Subcutaneous adipose tissue (tissue), 4 donors: ENCODE data around the gene CMTM8. TPM values are rescaled to one million over a fixed set of nuclear protein-coding genes. Genes with fewer than 3 reads are reported as not detected.

Experiments used
- CTCF ChIP-seq: fragments of 450-650 bp; IDR thresholded peaks from one replicate; pipeline ENCODE4 v1.5.1; 2016; ENCODE audit warnings: low read depth, mild to moderate bottlenecking, control low read depth, antibody characterized with exemption, moderate library complexity
- total RNA-seq, 4 donors: library from RNA; depleted of rRNA; stranded (reverse); fragments of >200 nt; gene quantifications; one replicate each; pipeline ENCODE4 v1.1.0, GENCODE V29; 2016

CMTM8 gene
- total RNA-seq, 4 donors from 2014 or later: 1.9 to 10.5 (median 4.8) TPM

GRCh38 chr3:32302601-32303398 lies 64.3 kb downstream of the CMTM8 start:
- no peak for TF ChIP-seq CTCF

GRCh38 chr3:32303399-32303747 lies 64.9 kb downstream of the CMTM8 start:
- no peak for TF ChIP-seq CTCF

GRCh38 chr3:32303977-32304881 lies 65.7 kb downstream of the CMTM8 start:
- TF ChIP-seq CTCF: no peak

GRCh38 chr3:32305361-32305876 lies 66.9 kb downstream of the CMTM8 start:
- no peak for TF ChIP-seq CTCF

- TF ChIP-seq CTCF: no peak
Observed at GRCh38 chr3:32306072-32306471, 67.6 kb downstream of the CMTM8 start.

- TF ChIP-seq CTCF: no peak
Observed at GRCh38 chr3:32307591-32307990, 69.1 kb downstream of the CMTM8 start.

- no peak for TF ChIP-seq CTCF
Observed at GRCh38 chr3:32308378-32308777, 69.9 kb downstream of the CMTM8 start.
